Trophoblast cell (in vitro differentiated cells and primary cell): Measurements from ENCODE around the gene SARNP.

Experiments used
- DNase-seq, 2 donors: peaks; one replicate each; pipeline ENCODE4 v3.0.0-alpha.2; 2016
- H2AFZ ChIP-seq: 2 replicates; pipeline ENCODE4 v1.6.1; 2013; ENCODE audit warnings: low read length, moderate library complexity, mild to moderate bottlenecking; ENCODE audit not compliant: insufficient read depth, poor library complexity
- H2AK5ac ChIP-seq: 2 replicates; pipeline ENCODE4 v1.6.1; 2013; ENCODE audit warnings: mild to moderate bottlenecking, low read length
- H2BK120ac ChIP-seq: 2 replicates; pipeline ENCODE4 v1.6.1; 2013; ENCODE audit warnings: low read length, mild to moderate bottlenecking, moderate library complexity; ENCODE audit not compliant: insufficient read depth, poor library complexity
- H2BK12ac ChIP-seq: 2 replicates; pipeline ENCODE4 v1.6.1; 2013; ENCODE audit warnings: mild to moderate bottlenecking, low read length, moderate library complexity
- H2BK5ac ChIP-seq: 2 replicates; pipeline ENCODE4 v1.6.1; 2013; ENCODE audit warnings: low read length, low read depth, moderate library complexity, mild to moderate bottlenecking; ENCODE audit not compliant: poor library complexity
- H3K14ac ChIP-seq: 2 replicates; pipeline ENCODE4 v1.6.1; 2013; ENCODE audit warnings: mild to moderate bottlenecking, low read length
- H3K18ac ChIP-seq: 2 replicates; pipeline ENCODE4 v1.6.1; 2013; ENCODE audit warnings: mild to moderate bottlenecking, low read length
- H3K23ac ChIP-seq: 2 replicates; pipeline ENCODE4 v1.6.1; 2013; ENCODE audit warnings: low read length
- H3K27ac ChIP-seq: 2 replicates; pipeline ENCODE4 v1.5.1; 2013; ENCODE audit warnings: low read depth, mild to moderate bottlenecking, inconsistent platforms, low read length, moderate library complexity
- H3K27me3 ChIP-seq: 2 replicates; pipeline ENCODE4 v1.6.1; 2013; ENCODE audit warnings: inconsistent platforms, mild to moderate bottlenecking, low read length, moderate library complexity; ENCODE audit not compliant: insufficient read depth
- H3K36me3 ChIP-seq, 2 experiments: 1 replicate in 1 of 2; 2 replicates in 1 of 2; pipeline ENCODE4 v1.6.1; 2013; ENCODE audit warnings: low read length in 2 of 2, mild to moderate bottlenecking in 2 of 2, moderate library complexity in 1 of 2; ENCODE audit not compliant: insufficient read depth in 2 of 2, control insufficient read depth in 1 of 2
- H3K4ac ChIP-seq: 2 replicates; pipeline ENCODE4 v1.6.1; 2013; ENCODE audit warnings: low read depth, mild to moderate bottlenecking, low read length, moderate library complexity
- H3K4me1 ChIP-seq, 2 experiments: 1 replicate in 1 of 2; 2 replicates in 1 of 2; pipeline ENCODE4 v1.6.1; 2013; ENCODE audit warnings: low read length in 2 of 2, mild to moderate bottlenecking in 2 of 2, moderate library complexity in 1 of 2; ENCODE audit not compliant: insufficient read depth in 2 of 2, control insufficient read depth in 1 of 2
- H3K4me2 ChIP-seq: 2 replicates; pipeline ENCODE4 v1.6.1; 2013; ENCODE audit warnings: inconsistent platforms, mild to moderate bottlenecking, low read length, moderate library complexity
- H3K4me3 ChIP-seq: 2 replicates; pipeline ENCODE4 v1.5.1; 2013; ENCODE audit warnings: mild to moderate bottlenecking, low read depth, low read length, inconsistent platforms
- H3K79me1 ChIP-seq: one replicate; pipeline ENCODE4 v1.6.1; 2013; ENCODE audit warnings: low read length
- H3K79me2 ChIP-seq: 2 replicates; pipeline ENCODE4 v1.6.1; 2013; ENCODE audit warnings: low read length, mild to moderate bottlenecking; ENCODE audit not compliant: control insufficient read depth, insufficient read depth, poor library complexity
- H3K9ac ChIP-seq: 2 replicates; pipeline ENCODE4 v1.6.1; 2013; ENCODE audit warnings: mild to moderate bottlenecking, low read length
- H3K9me3 ChIP-seq: 2 replicates; pipeline ENCODE4 v1.6.1; 2013; ENCODE audit warnings: low read depth, mild to moderate bottlenecking, control low read depth, inconsistent platforms, low read length; ENCODE audit not compliant: insufficient read depth
- H4K12ac ChIP-seq: 2 replicates; pipeline ENCODE4 v1.6.1; 2013; ENCODE audit warnings: low read depth, mild to moderate bottlenecking, low read length, moderate library complexity
- H4K8ac ChIP-seq: 2 replicates; pipeline ENCODE4 v1.6.1; 2013; ENCODE audit warnings: low read depth, mild to moderate bottlenecking, low read length, moderate library complexity
- H4K91ac ChIP-seq: one replicate; pipeline ENCODE4 v1.6.1; 2013; ENCODE audit warnings: low read depth, mild to moderate bottlenecking, low read length, moderate library complexity
- WGBS: extraction: QIAGEN DNeasy Blood & Tissue Kit; methylation state at CpG from one replicate; pipeline ENCODE4 v1.1.7; 2013; ENCODE audit warnings: missing lambda C conversion rate; ENCODE audit not compliant: insufficient read length, insufficient coverage; ENCODE audit errors: extremely low coverage; 5-methylcytosine and 5-hydroxymethylcytosine counted together

SARNP gene

GRCh38 chr12:55830601-55831446, 13.3 kb upstream of the SARNP start:
- Histone ChIP-seq H3K4me1 (peaks cover 15 to 19% of the 10 kb centered on the region in 2 experiments), H3K4me3 (peak overlapping the region; percentile 77), H2BK120ac (peak overlapping the region; percentile 41), H3K4me2 (peak overlapping the region; percentile 88), H3K27me3 (no peaks in the 10 kb centered on the region), H3K79me2 (peaks cover 9% of the 10 kb centered on the region), H4K91ac (peak overlapping the region; percentile 80), H3K14ac (peak overlapping the region; percentile 82), H3K4ac (peak overlapping the region; percentile 25), H3K23ac (no peak overlapping the region), H3K18ac (peak overlapping the region; percentile 7), H4K8ac (peak overlapping the region; percentile 80), H2BK5ac (peak overlapping the region; percentile 49), H4K12ac (peak overlapping the region; percentile 34), H3K9me3 (no peaks in the 10 kb centered on the region), H2BK12ac (no peak overlapping the region), H3K36me3 (peaks cover 8 to 9% of the 10 kb centered on the region in 2 experiments), H2AK5ac (peak overlapping the region; percentile 49), H3K9ac (peak overlapping the region; percentile 81), H3K79me1 (peaks cover 15% of the 10 kb centered on the region), H3K27ac (peak overlapping the region; percentile 58), H2AFZ (peak overlapping the region; percentile 59)
- DNase-seq = no peak
- no CpG with 5 or more reads among the region's 23 CpGs for WGBS

DNA sequence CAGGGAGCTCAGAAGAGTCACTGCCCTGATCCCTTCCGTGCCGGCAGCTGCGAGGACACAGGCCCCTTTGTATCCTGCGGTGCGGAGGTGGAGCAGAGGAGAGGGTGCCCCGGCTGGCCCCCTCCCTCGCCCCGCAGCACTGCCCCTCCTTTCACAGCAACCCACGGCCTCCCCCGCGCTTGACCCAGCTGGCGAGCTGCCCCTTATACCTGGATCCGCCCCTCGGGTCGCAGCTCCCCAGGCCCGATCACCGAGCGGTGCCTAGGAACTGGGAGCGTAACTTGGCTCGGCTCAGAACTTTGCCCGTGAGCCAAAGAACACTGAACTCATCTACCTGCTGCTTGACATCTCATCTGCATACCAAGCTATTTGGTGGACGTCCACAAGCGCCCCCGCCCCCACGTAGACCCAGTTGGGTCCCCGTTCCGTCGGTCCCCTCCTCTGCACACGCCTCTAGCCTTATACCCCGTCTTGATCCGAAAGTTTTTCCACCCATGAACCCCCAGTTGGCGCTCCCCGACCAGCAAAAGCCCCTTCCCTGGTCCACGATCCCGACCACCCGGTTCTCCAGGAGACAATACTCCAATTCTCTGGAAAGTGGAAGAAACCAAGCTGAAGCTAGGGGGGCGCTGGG, 12.6 kb upstream of the SARNP start:
- Histone ChIP-seq H3K23ac (no peak overlapping the region), H3K4ac (peak overlapping the region; percentile 57), H3K4me1 (peaks cover 15 to 19% of the 10 kb centered on the region in 2 experiments), H2BK12ac (no peak overlapping the region), H3K9me3 (no peaks in the 10 kb centered on the region), H4K12ac (peak overlapping the region; percentile 43), H4K8ac (peak overlapping the region; percentile 30), H3K9ac (peak overlapping the region; percentile 74), H2BK120ac (peak overlapping the region; percentile 41), H3K27me3 (no peaks in the 10 kb centered on the region), H3K4me3 (peak overlapping the region; percentile 77), H2AK5ac (peak overlapping the region; percentile 16), H3K79me2 (peaks cover 9% of the 10 kb centered on the region), H2AFZ (peak overlapping the region; percentile 48), H3K27ac (peak overlapping the region; percentile 58), H2BK5ac (peak overlapping the region; percentile 49), H3K36me3 (peaks cover 8 to 9% of the 10 kb centered on the region in 2 experiments), H3K14ac (peak overlapping the region; percentile 82), H4K91ac (peak overlapping the region; percentile 80), H3K18ac (peak overlapping the region; percentile 7), H3K79me1 (peaks cover 15% of the 10 kb centered on the region), H3K4me2 (peak overlapping the region; percentile 88)
- peak in 1 of 2 donors; percentile 48 for DNase-seq
- no CpG with 5 or more reads among the region's 37 CpGs for WGBS

DNA sequence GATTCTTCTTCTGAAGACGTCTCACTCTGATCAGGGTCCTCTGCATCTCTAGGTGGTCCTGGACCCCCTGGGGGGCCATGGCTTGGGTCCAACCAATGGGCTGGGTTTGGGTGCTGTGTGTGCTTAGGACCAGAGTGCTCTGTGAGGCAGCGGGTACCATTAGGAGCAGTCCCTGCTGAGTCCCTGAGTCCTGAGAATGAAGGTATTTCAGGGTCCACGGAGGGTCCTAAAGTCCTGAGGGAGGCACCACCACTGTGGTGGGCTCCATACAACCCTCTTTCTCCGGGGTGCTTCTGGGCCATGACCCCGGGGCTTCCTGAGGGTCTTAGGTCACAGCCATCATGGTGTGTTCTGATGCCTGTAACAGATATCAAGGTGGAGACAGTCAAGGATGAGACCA, 10.8 kb upstream of the SARNP start:
- no CpG with 5 or more reads among the region's 5 CpGs for WGBS

GRCh38 chr12:55827806-55828205, 10.3 kb upstream of the SARNP start:
- Histone ChIP-seq H2BK5ac (no peak overlapping the region), H4K8ac (no peak overlapping the region)

More for the DNA sequence above, 10.8 kb upstream of the SARNP start:
- Histone ChIP-seq H3K9ac (peak overlapping the region; percentile 50), H4K91ac (no peak overlapping the region), H3K23ac (no peak overlapping the region), H3K79me1 (peaks cover 15% of the 10 kb centered on the region), H3K4me2 (peak overlapping the region; percentile 74), H3K27ac (no peak overlapping the region), H3K18ac (peak overlapping the region; percentile 68), H2BK12ac (no peak overlapping the region), H2AK5ac (peak overlapping the region; percentile 15), H3K79me2 (peaks cover 9% of the 10 kb centered on the region), H3K14ac (no peak overlapping the region), H2BK120ac (no peak overlapping the region), H3K4me3 (no peak overlapping the region), H2BK5ac (no peak overlapping the region), H3K27me3 (no peaks in the 10 kb centered on the region), H2AFZ (no peak overlapping the region), H3K36me3 (peaks cover 8 to 9% of the 10 kb centered on the region in 2 experiments), H3K9me3 (no peaks in the 10 kb centered on the region), H4K8ac (no peak overlapping the region), H3K4me1 (peaks cover 15 to 19% of the 10 kb centered on the region in 2 experiments), H3K4ac (no peak overlapping the region), H4K12ac (peak overlapping the region; percentile 71)
- no peak for DNase-seq

More at GRCh38 chr12:55827806-55828205, 10.3 kb upstream of the SARNP start:
- H3K79me1 ChIP-seq = peaks cover 15% of the 10 kb centered on the region
- H3K27ac ChIP-seq = no peak overlapping the region
- no peaks in the 10 kb centered on the region for H3K9me3 ChIP-seq
- no peak overlapping the region for H4K12ac ChIP-seq
- H3K4me1 ChIP-seq = peaks cover 15 to 19% of the 10 kb centered on the region in 2 experiments
- H2AFZ ChIP-seq = no peak overlapping the region
- no peak overlapping the region for H3K4me3 ChIP-seq
- no peak overlapping the region for H4K91ac ChIP-seq
- peaks cover 9 to 13% of the 10 kb centered on the region in 2 experiments for H3K36me3 ChIP-seq
- no peak for DNase-seq
- no peak overlapping the region for H3K9ac ChIP-seq
- no peaks in the 10 kb centered on the region for H3K27me3 ChIP-seq
- H3K14ac ChIP-seq = no peak overlapping the region
- H2BK120ac ChIP-seq = no peak overlapping the region
- no peak overlapping the region for H2AK5ac ChIP-seq
- H3K4me2 ChIP-seq = peak overlapping the region; percentile 15
- H3K18ac ChIP-seq = no peak overlapping the region
- H3K23ac ChIP-seq = no peak overlapping the region
- WGBS = no CpG with 5 or more reads among the region's 15 CpGs
- H3K79me2 ChIP-seq = peaks cover 9% of the 10 kb centered on the region
- H3K4ac ChIP-seq = peak overlapping the region; percentile 53
- H2BK12ac ChIP-seq = no peak overlapping the region
